ENCODE measurements around the gene CLCF1. TPM values are rescaled to one million over a fixed set of nuclear protein-coding genes. Genes with fewer than 3 reads are reported as not detected.

CLCF1 gene
- total and polyA plus RNA-seq, 2 donors (not counting 3 experiments of a cell fraction or from before 2014, with no cell fraction given): 5.8 to 6.5 TPM

DNA sequence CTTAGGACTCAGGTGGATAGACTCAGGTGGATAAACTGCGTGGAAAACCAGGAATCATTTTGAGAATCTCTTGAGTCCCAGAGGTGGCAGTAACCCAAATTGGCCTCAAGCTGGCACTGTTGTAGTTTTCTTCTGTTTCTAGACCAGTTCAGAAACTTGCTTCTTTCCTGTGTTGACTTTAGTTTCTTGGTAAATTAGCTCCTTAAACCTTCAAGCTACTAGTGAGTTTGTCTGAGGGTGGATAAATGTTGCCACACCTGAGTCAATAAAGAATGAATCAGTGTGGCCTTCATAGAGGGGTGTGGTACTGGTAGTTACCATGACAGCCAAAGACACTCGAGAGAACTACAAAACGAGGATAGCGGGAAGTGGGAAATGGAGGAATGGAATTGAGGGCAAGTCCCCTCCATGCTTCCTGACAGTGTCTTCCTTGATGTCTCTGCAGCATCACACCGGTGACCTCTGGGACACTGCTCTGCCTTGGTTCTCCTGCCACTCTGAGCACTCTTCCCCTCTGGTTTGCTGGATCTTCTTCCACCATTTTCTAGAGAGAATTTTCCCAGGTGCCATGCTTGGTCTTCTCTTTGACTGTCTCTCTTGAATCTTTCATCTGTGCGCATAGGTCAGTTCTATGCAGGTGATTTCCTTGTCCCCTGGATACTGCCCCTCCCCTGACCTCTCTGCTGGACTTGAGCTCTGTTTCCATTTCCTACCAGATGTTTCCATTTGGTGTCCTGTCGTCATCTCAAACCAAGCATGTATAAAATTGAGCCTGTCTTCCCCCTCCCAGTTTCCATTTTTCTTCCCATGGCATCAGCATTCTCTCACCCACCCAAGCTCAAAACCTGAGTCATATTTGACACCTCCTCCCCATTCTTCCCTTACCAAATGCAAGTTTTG is 27.2 kb downstream of the CLCF1 start:
- peak; percentile 49 for DNase-seq (ENCODE audit: low read depth, low spot score)
- no peaks in the 10 kb centered on the region for H3K36me3 ChIP-seq (ENCODE audit: control insufficient read depth in 2 of 2, extremely low read depth in 1 of 2, insufficient read depth in 2 of 2, low read length in 2 of 2)
- no peaks in the 10 kb centered on the region for H4K20me1 ChIP-seq (replicated peaks; ENCODE audit: control insufficient read depth, extremely low read depth, insufficient read depth, low read length)
- H3K9ac ChIP-seq (replicated peaks; ENCODE audit: extremely low read depth, insufficient read depth, low read length): no peak overlapping the region
- dilution Hi-C loops (cut with MboI; ENCODE audit: extremely low pct_ligation_motif_present, low sequenced_read_pairs): no loop called here
- ChIA-PET CTCF (interaction anchor here (0.7 to 6.5 kb wide), 23 partner anchors 9 to 276 kb away, joined by 3 to 119 read pairs (median 6); partner anchors contain the start of genes CLCF1, PITPNM1, PPP1CA and RAD9A), POLR2A (no interaction called here)
- no peak overlapping the region for H3K27ac ChIP-seq (ENCODE audit: insufficient read depth, low read depth, low read length)
- TF ChIP-seq, protein P1, sequence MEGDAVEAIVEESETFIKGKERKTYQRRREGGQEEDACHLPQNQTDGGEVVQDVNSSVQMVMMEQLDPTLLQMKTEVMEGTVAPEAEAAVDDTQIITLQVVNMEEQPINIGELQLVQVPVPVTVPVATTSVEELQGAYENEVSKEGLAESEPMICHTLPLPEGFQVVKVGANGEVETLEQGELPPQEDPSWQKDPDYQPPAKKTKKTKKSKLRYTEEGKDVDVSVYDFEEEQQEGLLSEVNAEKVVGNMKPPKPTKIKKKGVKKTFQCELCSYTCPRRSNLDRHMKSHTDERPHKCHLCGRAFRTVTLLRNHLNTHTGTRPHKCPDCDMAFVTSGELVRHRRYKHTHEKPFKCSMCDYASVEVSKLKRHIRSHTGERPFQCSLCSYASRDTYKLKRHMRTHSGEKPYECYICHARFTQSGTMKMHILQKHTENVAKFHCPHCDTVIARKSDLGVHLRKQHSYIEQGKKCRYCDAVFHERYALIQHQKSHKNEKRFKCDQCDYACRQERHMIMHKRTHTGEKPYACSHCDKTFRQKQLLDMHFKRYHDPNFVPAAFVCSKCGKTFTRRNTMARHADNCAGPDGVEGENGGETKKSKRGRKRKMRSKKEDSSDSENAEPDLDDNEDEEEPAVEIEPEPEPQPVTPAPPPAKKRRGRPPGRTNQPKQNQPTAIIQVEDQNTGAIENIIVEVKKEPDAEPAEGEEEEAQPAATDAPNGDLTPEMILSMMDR (IDR thresholded peaks at IDR 0.05; ENCODE audit: extremely low read depth in 1 of 2, insufficient read depth in 1 of 2, low read depth in 1 of 2, low read length in 2 of 2): peak; percentile 70 to 81
- TF ChIP-seq JUN (IDR thresholded peaks at IDR 0.05; ENCODE audit: borderline replicate concordance, insufficient read depth, insufficient read length, low read depth): no peak
- TF ChIP-seq GATA2 (IDR thresholded peaks at IDR 0.05; ENCODE audit: insufficient read depth, insufficient read length, low read depth, low read length): no peak
- no peak for TF ChIP-seq POLR2A (IDR thresholded peaks at IDR 0.05; ENCODE audit: low read depth, low read length)
- H3K4me1 ChIP-seq (ENCODE audit: control insufficient read depth, extremely low read depth, insufficient read depth, low read length): peaks cover 7% of the 10 kb centered on the region
- H3K9me3 ChIP-seq (replicated peaks; ENCODE audit: control insufficient read depth, insufficient read depth, low read length): no peaks in the 10 kb centered on the region
- intact Hi-C loops (cut with micrococcal nuclease): no loop called here
- no peak overlapping the region for H3K4me2 ChIP-seq (ENCODE audit: insufficient read depth, low read length)
- H3K4me3 ChIP-seq (replicated peaks in 1 of 3; ENCODE audit: insufficient read depth in 1 of 3, low read depth in 1 of 3, low read length in 3 of 3): no peak overlapping the region
- FAIRE-seq: peak; percentile 74
- no peaks in the 10 kb centered on the region for H3K9me1 ChIP-seq (replicated peaks; ENCODE audit: control insufficient read depth, extremely low read depth, insufficient read depth, low read length)
- no TSS peak for BruUV-seq (replicated peaks)
- H2AFZ ChIP-seq (ENCODE audit: low read depth, low read length): no peak overlapping the region
- no peaks in the 10 kb centered on the region for H3K79me2 ChIP-seq (ENCODE audit: control insufficient read depth, insufficient read depth, low read length)
- H3K27me3 ChIP-seq (ENCODE audit: control insufficient read depth in 2 of 2, insufficient read depth in 2 of 2, low read length in 2 of 2): no peaks in the 10 kb centered on the region

All from endothelial cell of umbilical vein (primary cell).